GM21576 (cell line): ENCODE data around the gene LCMT1.

Experiments
- ATAC-seq: cut with Tn5 transposase; IDR thresholded peaks from one replicate; pipeline ENCODE4 v1.9.1; 2021; ENCODE audit warnings: mild to moderate bottlenecking, moderate library complexity; ENCODE audit not compliant: unreplicated experiment

LCMT1 gene

GRCh38 chr16:25187491-25187795 is 75.9 kb downstream of the LCMT1 start:
- no peak for ATAC-seq

- ATAC-seq, result no peak
These were observed 77.8 kb downstream of the LCMT1 start for GRCh38 chr16:25189305-25189704.

GRCh38 chr16:25192096-25192495 is 80.6 kb downstream of the LCMT1 start:
- no peak for ATAC-seq

- ATAC-seq, result no peak
These were observed 82.8 kb downstream of the LCMT1 start for GRCh38 chr16:25194273-25194878.

GRCh38 chr16:25198021-25198420 is 86.5 kb downstream of the LCMT1 start:
- ATAC-seq, result no peak

- no peak for ATAC-seq
These were observed 87.9 kb downstream of the LCMT1 start for GRCh38 chr16:25199457-25199856.

GRCh38 chr16:25210758-25211157 is 99.2 kb downstream of the LCMT1 start:
- ATAC-seq, result no peak

GRCh38 chr16:25212636-25213035 is 101.1 kb downstream of the LCMT1 start:
- ATAC-seq, result no peak

GRCh38 chr16:25213709-25214397 is 102.3 kb downstream of the LCMT1 start:
- no peak for ATAC-seq

GRCh38 chr16:25217112-25217511 is 105.6 kb downstream of the LCMT1 start:
- no peak for ATAC-seq

- no peak for ATAC-seq
These were observed 106.4 kb downstream of the LCMT1 start for GRCh38 chr16:25217921-25218320.

- ATAC-seq, result no peak
These were observed 107.7 kb downstream of the LCMT1 start for GRCh38 chr16:25219070-25219737.

- ATAC-seq, result no peak
These were observed 111.4 kb downstream of the LCMT1 start for GRCh38 chr16:25222959-25223358.

GRCh38 chr16:25223964-25224363 is 112.4 kb downstream of the LCMT1 start:
- no peak for ATAC-seq

GRCh38 chr16:25224731-25225319 is 113.3 kb downstream of the LCMT1 start:
- ATAC-seq, result no peak
